Activated naive CD8-positive, alpha-beta T cell treated with anti-CD3 and anti-CD28 coated beads, Interleukin-2, amount 50 U/mL, for 16 hours (primary cell): Measurements from ENCODE around the gene PHC3.
"Not testable (repeated sequence)": the region's sequence is repeated elsewhere in the genome, so short reads cannot be mapped to it uniquely, and the experiment has no call there.

Experiments
- DNase-seq: peaks from one replicate; pipeline ENCODE4 v3.0.0-alpha.2; 2020; ENCODE audit warnings: low read depth, low spot score

The PHC3 gene

DNA sequence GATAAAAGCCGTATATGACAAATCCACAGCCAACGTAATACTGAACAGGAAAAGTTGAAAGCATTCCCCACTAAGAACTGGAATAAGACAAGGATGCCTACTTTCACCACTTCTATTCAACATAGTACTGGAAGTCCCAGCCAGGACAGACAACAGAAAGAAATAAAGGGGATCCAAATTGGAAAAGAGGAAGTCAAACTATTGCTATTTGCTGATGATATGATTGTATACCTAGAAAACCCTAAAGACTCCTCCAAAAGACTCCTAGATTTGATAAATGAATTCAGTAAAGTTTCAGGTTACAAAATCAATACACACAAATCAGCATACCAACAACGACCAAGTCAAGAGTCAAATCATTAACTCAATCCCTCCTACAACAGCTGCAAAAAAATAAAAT, 14.2 kb upstream of the PHC3 start:
- DNase-seq, result not testable (repeated sequence)

DNA sequence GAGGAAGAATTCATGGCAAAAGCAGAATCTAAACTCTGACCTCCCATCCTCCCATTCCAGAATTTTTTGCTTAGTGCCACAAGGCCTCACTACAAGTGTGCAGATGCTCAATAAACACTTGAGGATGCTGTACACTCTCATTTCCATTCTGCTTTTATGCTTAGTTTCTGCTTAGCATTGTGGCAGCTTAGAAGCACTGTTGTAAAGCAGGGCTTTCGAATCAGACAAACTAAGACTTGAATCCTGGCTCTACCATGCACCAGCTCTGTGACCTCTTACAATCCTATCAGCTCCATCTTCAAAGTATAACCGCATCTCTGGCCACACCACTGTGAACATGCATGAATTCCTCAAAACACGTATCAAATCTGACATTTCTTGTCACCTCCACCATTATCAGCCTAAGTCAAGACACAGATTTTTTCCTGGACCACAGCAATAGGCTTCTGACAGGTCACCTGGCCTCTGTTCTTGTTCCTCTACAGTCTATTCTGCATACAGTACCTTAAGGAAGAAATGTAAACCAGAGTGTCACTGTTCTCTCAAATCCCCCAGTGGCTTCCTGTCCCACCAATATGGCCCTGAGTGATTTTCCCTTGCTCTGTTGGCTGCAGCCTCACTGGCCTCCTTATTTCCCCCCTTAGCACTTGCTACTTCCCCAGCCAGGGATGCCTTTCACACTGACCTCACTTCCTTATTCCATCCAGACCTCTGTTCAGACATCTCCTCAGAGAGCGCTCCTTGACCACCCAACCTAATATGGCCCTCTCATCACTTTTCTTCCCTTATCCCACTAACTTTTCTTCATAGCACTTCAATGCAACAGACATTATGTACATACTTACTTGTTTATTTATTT, 8.1 kb upstream of the PHC3 start:
- no peak for DNase-seq

DNA sequence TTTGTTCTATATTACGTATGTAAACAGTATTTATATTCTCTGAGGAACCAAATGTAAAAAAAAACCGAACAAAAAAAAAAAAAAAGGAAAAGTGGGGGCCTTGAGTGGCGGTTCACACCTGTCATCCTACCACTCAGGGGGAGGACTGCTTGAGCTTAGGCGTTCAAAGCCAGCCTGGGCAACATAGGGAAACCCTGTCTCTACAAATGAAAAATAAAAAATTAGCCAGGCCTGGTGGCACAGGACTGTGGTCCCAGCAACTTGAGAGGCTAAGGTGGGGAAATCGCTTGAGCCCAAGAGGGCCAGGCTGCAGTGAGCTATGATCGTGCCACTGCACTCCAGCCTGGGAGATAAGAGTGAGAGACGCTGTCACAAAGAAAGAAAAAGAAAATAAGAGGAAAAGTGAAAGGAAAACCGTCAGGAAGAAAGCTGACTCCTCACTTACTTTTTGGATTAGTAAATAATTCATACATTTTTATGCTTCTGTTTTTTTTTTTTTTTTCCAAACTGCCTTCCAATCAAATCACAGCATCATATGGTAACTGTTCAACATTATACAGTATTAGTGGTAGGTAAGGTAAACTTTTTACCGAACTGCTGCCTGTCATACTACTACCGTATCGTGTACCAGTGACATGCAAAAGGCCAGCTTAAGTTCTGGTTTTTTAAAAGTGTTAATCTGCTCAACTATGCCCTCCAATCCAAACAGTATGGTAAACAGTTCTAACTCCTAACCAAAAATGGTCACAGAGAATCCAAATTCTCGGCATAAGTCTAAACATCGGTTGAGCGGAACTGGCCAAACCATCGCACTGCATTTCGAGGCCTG, 1.2 kb downstream of the PHC3 start:
- no peak for DNase-seq

DNA sequence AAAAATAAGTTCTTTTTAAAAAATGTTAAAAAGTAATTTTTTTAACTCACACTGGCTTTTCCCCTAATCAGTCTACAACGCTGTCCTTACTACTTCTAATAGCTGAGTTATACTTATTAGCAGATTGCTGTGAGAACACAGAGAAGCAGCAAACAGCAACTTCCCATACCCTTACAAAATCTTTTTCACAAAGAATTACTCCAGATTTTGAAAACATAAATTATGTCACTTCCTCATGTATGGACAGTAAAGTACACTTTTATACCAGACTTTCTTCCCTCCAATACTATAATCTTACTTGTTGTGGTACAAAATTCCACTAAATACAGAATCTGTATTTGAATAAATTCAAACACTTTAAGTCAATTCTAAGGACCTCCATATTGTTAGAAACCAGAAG, 2.1 kb downstream of the PHC3 start:
- no peak for DNase-seq

DNA sequence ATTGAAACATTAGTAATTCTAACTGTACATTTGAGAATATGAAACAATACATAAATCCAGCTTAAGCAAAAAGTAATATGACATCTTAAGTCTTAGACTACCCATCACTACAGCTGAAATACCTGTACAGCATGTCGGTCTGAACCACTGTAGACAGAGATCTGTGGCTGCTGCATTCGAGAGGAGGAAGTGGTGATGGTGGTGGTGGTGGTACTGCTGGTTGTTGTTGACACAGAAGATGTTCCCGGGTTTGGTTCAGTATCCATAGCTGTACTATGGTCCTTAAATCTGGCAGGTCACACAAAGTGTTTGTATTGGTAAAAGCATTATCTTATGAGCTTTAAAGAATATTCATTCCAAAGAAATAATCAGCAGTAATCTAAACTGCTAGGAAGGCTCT, 2.9 kb downstream of the PHC3 start:
- DNase-seq, result no peak

DNA sequence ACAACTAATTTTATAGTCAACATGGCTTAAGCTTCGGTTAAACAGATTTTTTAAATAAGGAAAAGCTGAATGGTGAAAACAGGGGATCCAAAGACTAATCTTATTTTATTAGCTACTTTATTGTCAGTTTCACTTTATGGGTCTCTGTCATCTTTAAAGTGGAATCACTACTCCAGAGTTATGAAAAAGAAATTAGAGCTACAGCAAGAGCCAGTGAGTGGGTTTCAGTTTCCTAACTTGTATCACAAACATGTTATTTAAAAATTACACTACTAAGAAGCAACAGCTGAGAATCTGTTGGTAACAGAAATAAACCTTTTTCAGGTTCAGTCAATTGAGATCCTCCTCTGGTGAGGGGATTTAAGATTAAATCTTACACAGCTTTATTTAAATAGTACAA, 10.0 kb downstream of the PHC3 start:
- DNase-seq, result no peak

DNA sequence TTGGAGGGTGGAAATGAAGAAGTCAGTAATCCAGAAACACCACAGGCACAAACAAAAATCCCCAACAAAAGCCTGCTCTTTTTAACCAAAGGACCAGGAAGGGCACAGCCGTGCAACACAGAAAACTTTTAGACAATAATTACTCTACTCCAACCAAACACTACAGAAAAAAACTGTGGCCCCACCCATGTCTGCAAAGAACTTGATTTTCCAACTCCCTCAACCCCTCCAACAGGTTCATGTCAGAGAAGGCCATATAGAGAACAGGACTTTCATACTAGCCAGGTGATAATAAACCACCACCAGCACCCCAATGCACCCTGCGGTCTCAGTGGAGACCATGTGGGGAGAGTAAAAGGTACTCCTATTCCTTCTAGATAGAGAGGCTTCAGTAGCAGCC, 16.8 kb downstream of the PHC3 start:
- DNase-seq, result no peak

DNA sequence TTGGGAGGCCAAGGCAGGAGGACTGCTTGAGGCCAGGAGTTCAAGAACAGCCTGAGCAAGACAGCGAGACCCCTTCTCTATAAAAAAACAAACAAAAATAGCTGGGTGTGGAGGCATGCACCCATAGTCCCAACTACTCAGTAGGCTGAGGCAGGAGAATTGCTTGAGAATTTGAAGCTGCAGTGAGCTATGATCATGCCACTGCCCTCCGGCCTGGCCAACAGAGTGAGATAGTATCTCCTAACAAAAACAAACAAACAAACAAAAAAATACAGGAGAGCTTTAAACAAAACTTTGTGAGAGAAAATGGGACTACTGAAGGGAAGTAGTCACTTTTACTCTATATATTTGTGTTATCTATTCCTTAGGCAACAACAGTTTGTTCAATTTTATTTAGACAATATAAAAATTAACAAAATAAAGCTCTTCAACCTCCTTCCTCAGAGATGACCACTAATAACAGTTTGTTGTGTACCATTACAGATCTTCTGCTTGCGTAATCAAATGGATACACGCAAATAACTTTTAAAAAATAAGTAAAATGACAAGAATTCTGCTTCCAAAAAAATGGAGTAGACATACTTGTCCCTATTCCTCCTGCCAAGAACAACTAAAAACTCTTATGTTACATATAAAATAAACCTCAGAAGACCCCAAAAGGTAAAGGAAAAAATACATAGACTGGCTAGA, 17.4 kb downstream of the PHC3 start:
- no peak for DNase-seq

DNA sequence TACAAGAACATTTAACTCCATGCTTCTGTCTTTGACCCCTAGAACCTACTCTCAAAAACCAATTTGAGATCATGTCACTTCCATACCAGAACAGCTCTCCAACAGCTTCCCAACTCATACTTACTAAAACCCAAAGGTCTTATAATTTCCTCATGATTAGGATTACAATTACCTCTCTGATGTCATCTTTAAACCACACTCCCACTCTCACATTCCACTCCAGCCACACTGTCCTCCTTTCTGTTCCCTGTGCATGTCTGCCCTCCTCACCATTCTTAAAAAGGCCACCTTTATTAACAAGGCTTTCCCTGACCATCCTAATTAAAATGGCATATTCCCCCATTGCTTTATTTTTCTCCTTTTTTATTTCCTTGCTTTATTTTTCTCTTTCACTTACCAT, 18.9 kb downstream of the PHC3 start:
- DNase-seq, result no peak

DNA sequence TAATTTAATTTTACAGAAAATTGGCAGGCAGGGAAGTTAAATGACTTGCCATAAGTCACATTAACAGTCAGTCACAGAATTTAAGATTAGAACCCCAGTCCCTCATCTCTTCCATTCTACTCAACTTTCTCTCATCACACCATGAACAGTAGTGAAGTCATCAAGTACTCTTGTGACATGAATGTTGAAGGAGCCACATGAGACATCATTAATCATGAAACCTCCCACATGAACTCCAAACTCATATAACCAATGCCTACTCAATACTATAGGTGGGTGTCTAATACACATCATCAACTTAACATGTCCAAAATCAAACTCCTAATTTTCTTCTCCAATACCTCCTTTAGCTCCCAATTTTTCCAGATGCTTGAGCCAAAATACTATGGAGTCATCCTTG, 19.5 kb downstream of the PHC3 start:
- no peak for DNase-seq

DNA sequence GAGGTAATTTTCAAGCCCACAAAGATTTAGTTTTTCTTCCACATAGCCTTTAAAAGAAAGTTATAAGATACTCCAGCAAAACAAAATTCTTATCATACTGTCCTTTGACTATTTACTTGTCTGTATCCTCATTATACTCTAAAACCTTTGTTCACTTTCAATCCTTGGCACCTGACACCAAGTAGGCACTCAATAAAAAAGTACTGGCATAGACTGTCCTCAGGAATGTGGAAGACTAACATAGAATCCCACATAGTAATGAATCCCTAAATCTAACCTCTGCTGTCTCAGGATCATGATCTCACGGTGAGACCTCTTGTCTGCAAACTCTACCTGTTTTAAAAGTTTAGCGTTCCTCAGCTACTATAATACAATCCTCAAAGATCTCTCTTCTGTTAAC, 21.6 kb downstream of the PHC3 start:
- DNase-seq, result no peak

DNA sequence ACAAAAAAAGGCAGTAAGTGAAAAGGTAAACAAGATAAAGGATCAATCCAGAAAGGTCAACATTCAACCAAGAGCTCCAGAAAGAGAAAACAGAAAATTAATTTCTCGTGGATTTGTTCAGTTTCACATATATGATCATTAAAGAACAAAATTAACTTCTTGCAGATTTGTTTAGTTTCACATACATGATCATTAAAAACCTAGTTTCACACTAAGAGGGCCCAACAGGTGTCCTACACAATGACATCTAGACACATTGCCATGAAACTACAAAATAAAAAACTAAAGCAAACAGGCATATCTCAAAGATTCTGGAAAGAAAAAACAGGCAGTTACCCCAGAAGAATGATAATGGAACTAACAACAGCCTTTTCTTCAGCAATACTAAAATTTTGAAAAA, 22.1 kb downstream of the PHC3 start:
- DNase-seq, result no peak

DNA sequence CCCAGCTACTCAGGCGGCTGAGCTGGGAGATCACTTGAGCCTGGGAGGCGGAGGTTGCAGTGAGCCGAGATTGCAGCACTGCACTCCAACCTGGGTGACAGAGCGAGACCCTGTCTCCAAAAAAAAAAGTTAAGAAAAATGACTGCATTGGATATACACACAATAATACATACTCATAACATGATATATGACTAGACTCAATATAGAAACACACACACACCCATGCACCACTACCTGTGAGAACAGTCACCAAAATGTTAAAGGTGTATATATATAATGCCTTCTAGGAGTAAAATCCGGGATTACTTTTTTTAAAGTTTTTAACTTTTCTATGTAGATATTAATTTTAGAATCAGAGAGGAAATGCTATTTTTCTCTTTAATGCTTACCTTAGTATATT, 25.9 kb downstream of the PHC3 start:
- DNase-seq, result no peak

DNA sequence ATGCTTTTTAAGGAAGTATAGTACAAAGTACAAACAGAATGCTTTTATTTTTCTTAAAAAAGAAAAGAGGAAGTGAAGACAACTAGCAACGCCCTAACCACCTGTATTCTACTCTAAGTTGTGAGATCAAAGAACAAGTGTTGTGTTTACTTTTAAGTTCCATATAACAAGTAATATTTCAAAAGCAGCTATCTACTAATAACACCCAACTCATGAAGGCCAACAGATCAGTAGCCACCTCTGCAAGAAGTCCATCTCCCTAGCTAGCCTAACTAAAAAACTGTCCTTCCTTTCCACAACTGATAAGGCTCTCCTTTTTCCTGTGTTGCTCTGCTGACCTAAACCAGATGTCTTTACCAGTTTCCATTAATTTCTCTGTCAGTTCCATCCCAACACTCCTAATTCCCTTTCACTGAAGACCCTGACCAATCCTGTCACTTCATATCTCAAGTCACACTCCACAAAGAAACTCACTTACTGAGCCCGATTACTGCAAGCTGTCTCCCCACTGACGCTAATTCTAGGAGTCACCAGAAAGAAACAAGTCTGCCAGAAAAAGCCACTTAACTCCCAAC, 26.9 kb downstream of the PHC3 start:
- no peak for DNase-seq

DNA sequence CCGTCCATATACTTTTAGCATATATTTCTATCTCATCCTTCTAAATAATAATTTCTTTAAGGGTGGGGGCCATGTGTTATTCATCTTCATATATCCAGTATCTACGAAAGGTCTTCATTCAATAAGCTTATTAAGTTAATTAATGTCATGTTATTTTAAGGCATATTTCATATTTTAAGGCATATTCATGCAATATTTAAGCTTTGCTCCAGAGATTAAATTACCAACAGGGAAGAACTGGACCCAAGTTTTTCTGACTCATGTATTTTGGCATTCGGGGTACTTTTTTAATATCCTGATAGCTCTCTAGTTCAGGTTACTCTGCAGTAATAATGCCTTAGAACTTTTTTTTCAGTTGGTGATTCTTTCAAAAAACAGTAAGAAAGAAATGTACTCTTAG, 27.4 kb downstream of the PHC3 start:
- DNase-seq, result no peak

DNA sequence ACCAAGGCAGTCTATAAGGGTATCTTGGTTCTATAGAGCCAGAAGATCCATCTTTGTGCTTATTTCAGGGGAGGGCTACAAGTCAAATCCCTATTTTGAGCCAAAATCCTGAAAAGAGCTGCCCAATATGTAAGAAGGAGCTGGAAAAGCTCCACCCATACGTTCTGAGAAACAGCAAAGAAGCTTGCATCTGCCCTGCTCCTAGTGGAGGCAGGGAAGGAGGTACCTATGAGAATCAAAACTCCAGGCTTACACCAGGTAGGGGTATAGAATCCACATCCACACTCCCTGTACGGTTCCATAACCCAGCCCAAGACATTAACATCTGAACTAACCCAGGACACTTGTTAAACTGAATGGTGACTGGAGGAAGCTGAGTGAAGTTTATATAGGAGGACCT, 30.0 kb downstream of the PHC3 start:
- DNase-seq, result no peak

DNA sequence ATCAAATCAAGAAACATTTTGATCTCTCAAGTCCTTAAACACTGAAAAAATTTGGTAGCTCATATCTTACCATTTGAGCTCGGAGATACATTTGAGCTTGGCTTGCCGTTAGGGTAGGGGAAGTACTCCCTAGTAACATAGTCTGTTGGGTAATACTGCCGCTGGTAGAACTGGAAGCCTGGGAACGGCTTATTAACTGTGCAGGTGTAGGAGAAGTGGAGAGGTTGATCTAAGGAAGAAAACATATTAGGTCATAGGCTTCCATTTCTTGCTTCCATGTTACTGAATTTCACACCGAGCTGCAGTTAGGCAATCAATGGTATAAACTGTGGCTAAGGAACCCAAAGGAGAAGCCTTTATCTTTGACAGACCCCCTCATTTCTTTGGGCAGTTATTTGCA, 32.5 kb downstream of the PHC3 start:
- DNase-seq, result no peak

DNA sequence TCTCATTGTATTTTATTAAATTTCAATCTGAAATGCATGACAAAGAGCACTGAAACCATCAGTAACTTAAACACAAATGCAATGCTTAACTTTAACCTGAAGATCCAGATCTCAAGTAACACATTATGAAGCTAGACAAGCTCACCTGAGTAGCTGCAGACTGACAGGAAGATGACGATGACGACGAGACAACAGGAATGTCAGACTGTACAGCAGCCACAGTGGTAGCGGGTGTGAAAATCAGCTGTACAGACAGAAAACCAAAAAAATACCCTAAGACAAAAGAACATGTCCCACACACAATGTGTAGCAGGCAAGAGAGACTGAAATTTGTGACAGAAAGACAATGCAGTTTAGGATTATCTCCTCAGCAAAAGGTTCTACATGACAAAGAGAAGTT, 36.3 kb downstream of the PHC3 start:
- no peak for DNase-seq

DNA sequence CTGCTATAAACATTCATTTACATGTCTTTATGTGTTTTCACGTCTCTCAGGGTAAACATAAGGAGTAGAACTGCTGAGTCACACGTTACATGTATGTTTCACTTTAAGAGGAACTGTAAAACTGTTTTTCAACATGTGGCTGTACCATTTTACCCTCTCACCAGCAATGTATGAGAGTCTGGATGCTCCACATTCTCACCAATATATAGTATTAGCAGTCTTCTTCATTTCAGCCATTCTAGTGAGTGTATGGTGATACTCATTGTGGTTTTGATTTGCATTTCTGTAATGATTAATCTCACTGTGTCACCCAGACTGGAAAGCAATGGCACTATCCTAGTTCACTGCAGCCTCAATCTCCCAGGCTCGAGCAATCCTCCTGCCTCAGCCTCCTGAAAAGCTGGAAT, 37.1 kb downstream of the PHC3 start:
- DNase-seq, result no peak

DNA sequence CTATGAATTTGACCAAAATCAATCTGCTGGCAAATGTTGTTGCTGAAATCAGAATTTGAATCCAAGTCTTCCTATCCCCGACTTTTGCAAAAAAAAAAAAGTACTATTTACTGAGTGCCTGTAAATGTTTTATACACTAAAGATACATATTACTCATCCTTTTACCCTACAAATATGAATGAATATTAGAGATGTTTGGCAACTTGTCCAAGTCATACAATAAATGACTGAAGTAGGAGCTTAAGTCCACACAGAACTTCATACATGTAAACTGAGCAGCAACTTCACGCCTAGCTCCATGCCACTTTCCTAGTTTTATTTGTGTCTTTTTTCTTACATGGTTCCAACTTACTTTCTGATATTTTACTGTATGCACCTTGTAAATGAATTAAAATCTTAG, 39.2 kb downstream of the PHC3 start:
- no peak for DNase-seq

DNA sequence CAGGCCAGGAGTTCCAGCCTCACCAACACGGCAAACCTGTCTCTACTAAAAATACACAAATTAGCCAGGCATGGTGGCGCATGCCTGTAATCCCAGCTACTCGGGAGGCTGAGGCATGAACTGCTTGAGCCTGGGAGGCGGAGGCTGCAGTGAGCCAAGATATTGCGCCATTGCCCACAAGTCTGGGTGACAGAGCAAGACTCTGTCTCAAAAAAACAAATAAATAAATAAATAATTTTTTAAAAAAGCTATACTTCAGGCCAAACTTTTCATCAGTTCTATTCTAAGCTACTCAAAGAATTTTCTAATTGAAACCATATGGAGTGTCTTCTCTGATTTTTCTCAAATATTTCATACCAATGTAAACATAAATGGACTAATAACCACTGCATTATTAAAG, 43.5 kb downstream of the PHC3 start:
- DNase-seq, result no peak

DNA sequence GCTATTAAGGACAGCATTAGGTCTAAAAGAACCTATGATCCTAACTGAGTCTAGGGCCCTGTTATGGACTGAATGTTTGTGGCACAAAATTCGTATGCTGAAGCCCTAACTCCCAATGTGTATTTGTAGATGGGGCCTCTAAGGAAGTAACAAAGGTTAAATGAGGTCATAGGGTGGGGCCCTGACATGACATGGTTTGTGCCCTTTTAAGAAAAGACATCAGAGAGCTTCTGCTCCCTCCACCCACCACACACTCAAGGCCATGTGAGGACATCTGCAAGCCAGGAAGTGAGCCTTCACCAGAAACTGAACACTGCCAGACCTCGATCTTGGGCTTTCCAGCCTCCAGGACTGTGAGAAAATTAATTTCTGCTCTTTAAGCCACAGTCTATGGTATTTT, 49.2 kb downstream of the PHC3 start:
- DNase-seq, result no peak
